Liver (tissue), 9 donors: ENCODE results near the gene MAGI1. TPM values are rescaled to one million over a fixed set of nuclear protein-coding genes. Genes with fewer than 3 reads are reported as not detected.

Experiments
- DNase-seq: peaks from one replicate; pipeline ENCODE4 v3.0.0-alpha.2; 2017; ENCODE audit warnings: low spot score
- H3K27ac ChIP-seq, 2 donors: one replicate each; pipeline ENCODE4 v1.7.0; 2013; ENCODE audit warnings: inconsistent platforms in 2 of 2, low read length in 2 of 2, control low read depth in 1 of 2, low read depth in 1 of 2, mild to moderate bottlenecking in 1 of 2
- H3K27me3 ChIP-seq, 4 donors: one replicate each; pipeline versions ENCODE4 v1.6.1 to v1.7.0; 2013; ENCODE audit warnings: low read length in 3 of 4, inconsistent platforms in 1 of 4, mild to moderate bottlenecking in 1 of 4, moderate library complexity in 1 of 4; ENCODE audit not compliant: control insufficient read depth in 4 of 4, insufficient read depth in 4 of 4
- H3K36me3 ChIP-seq, 4 donors: one replicate each; pipeline versions ENCODE4 v1.6.1 to v1.7.0; 2013; ENCODE audit warnings: low read length in 3 of 4, mild to moderate bottlenecking in 3 of 4, low read depth in 1 of 4, moderate library complexity in 1 of 4; ENCODE audit not compliant: control insufficient read depth in 4 of 4, insufficient read depth in 3 of 4
- H3K4me1 ChIP-seq, 4 donors: one replicate each; pipeline versions ENCODE4 v1.6.1 to v1.7.0; 2013; ENCODE audit warnings: low read length in 3 of 4, mild to moderate bottlenecking in 3 of 4, moderate library complexity in 1 of 4; ENCODE audit not compliant: control insufficient read depth in 4 of 4, insufficient read depth in 4 of 4
- H3K4me3 ChIP-seq, 3 donors: one replicate each; pipeline versions ENCODE4 v1.6.1 to v1.7.0; 2013; ENCODE audit warnings: low read length in 3 of 3, control low read depth in 1 of 3, low read depth in 1 of 3, mild to moderate bottlenecking in 1 of 3
- H3K9ac ChIP-seq, 2 donors: one replicate each; pipeline ENCODE4 v1.7.0; 2013; ENCODE audit warnings: low read length in 2 of 2, mild to moderate bottlenecking in 2 of 2, moderate library complexity in 2 of 2, control low read depth in 1 of 2, low read depth in 1 of 2
- H3K9me3 ChIP-seq, 4 donors: one replicate each; pipeline versions ENCODE4 v1.6.1 to v1.7.0; 2013; ENCODE audit warnings: low read length in 3 of 4; ENCODE audit not compliant: control insufficient read depth in 4 of 4
- ATF3 ChIP-seq: IDR thresholded peaks from 2 replicates; pipeline ENCODE4 v1.6.1; 2016; ENCODE audit warnings: antibody characterized with exemption
- CTCF ChIP-seq: fragments of 150-350 bp; IDR thresholded peaks from 2 replicates; pipeline ENCODE4 v1.5.1; 2017; ENCODE audit warnings: improper control_type of control experiment, low read depth, low read length; ENCODE audit not compliant: missing input control
- EGR1 ChIP-seq, 2 donors: IDR thresholded peaks; 2 replicates each; pipeline ENCODE4 v1.6.1; 2016 to 2018; ENCODE audit warnings: antibody characterized with exemption in 2 of 2, low read depth in 2 of 2
- FOXA1 ChIP-seq: IDR thresholded peaks from 2 replicates; pipeline ENCODE4 v1.6.1; 2016; ENCODE audit warnings: antibody characterized with exemption
- FOXA2 ChIP-seq: IDR thresholded peaks from 2 replicates; pipeline ENCODE4 v1.6.1; 2016; ENCODE audit warnings: antibody characterized with exemption
- GABPA ChIP-seq, 2 donors: IDR thresholded peaks in 1 of 2; conservative IDR thresholded peaks in 1 of 2; 2 replicates each; pipeline ENCODE4 v1.6.1; 2016; ENCODE audit warnings: antibody characterized with exemption in 2 of 2, mild to moderate bottlenecking in 1 of 2, moderate library complexity in 1 of 2
- HNF4A ChIP-seq, 2 donors: conservative IDR thresholded peaks; 2 replicates each; pipeline ENCODE4 v1.6.1; 2016; ENCODE audit warnings: antibody characterized with exemption in 2 of 2, mild to moderate bottlenecking in 2 of 2
- HNF4G ChIP-seq: IDR thresholded peaks from 2 replicates; pipeline ENCODE4 v1.6.1; 2016; ENCODE audit warnings: antibody characterized with exemption
- RAD21 ChIP-seq, 2 donors: IDR thresholded peaks; 2 replicates each; pipeline ENCODE4 v1.6.1; 2016; ENCODE audit warnings: antibody characterized with exemption in 2 of 2, mild to moderate bottlenecking in 2 of 2
- RXRA ChIP-seq, 2 donors: IDR thresholded peaks; 2 replicates each; pipeline ENCODE4 v1.6.1; 2017 to 2018; ENCODE audit warnings: antibody characterized with exemption in 2 of 2, mild to moderate bottlenecking in 1 of 2
- TAF1 ChIP-seq: conservative IDR thresholded peaks from 2 replicates; pipeline ENCODE4 v1.6.1; 2016; ENCODE audit warnings: antibody characterized with exemption, mild to moderate bottlenecking
- YY1 ChIP-seq: IDR thresholded peaks from 2 replicates; pipeline ENCODE4 v1.6.1; 2016; ENCODE audit warnings: antibody characterized with exemption, mild to moderate bottlenecking
- ZBTB33 ChIP-seq: IDR thresholded peaks from 2 replicates; pipeline ENCODE4 v1.6.1; 2016; ENCODE audit warnings: antibody characterized with exemption
- WGBS: extraction: QIAGEN DNeasy Blood & Tissue Kit; methylation state at CpG from one replicate; pipeline ENCODE4 v1.1.7; 2013; 5-methylcytosine and 5-hydroxymethylcytosine counted together
- polyA plus RNA-seq, 2 donors: library from polyadenylated mRNA; stranded (reverse) in 1 of 2; unstranded in 1 of 2; fragments of 200-250 nt in 1 of 2; fragments of >200 nt in 1 of 2; fragmentation: Nextera tagmentation in 1 of 2; extraction: Ambion mirVana in 1 of 2; gene quantifications; one replicate each; pipeline versions ENCODE4 v1.2.1 to v1.2.3, GENCODE V29; 2013 to 2015
- total RNA-seq, 2 donors: library from RNA; depleted of rRNA; stranded (reverse); fragments of >200 nt; gene quantifications; one replicate each; pipeline ENCODE4 v1.2.3, GENCODE V29; 2014
- TF ChIP-seq, protein P1 (sequence below): IDR thresholded peaks from 2 replicates; pipeline ENCODE4 v1.6.1; 2016; ENCODE audit warnings: antibody characterized with exemption, mild to moderate bottlenecking
- donor health status: healthy.
- donor health status: healthy.
- donor health status: healthy.
- donor health status: healthy.
- donor health status: healthy.

The MAGI1 gene
- total and polyA plus RNA-seq, 4 donors: 9.6 to 68.8 (median 14.0) TPM

DNA sequence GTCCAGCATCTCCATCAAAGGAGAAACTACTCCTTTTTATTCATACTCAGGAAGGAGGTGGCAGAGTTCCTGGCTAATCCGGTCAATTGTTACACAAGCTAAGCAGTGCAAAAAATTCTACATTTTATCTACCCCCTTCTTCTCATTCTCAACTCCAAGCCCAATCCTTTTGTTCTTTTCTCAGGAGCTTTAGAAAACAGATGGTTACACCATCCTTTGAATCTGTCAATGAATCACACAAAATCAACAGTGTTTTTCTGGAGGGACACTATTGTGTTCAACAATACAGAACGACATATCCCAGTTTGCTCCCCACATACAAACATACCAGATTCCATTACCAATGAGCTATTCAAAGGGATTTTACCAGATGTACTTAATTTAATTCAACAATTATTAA is 362.1 kb downstream of the MAGI1 start (continued):
- TF ChIP-seq EGR1 (IDR thresholded peaks at IDR 0.05; ENCODE audit: low read depth in 2 of 2): no peak

- Histone ChIP-seq H3K27me3 (no peaks in the 10 kb centered on the region), H3K36me3 (no peaks in the 10 kb centered on the region), H3K4me1 (peaks cover 0 to 8% (median under 1%) of the 10 kb centered on the region in 4 donors), H3K9me3 (no peaks in the 10 kb centered on the region), H3K9ac (no peak overlapping the region), H3K27ac (no peak overlapping the region), H3K4me3 (no peak overlapping the region)
- WGBS: 93% methylated on average over 3 of the region's 3 CpGs
- no peak for TF ChIP-seq FOXA2
- no peak for TF ChIP-seq TAF1
- no peak for TF ChIP-seq ATF3
- TF ChIP-seq CTCF: no peak
- no peak for TF ChIP-seq RAD21 (IDR thresholded peaks at IDR 0.05)
- TF ChIP-seq GABPA (IDR thresholded peaks at IDR 0.05 in 1 of 2, conservative IDR thresholded peaks at IDR 0.05 in 1 of 2): no peak
- TF ChIP-seq HNF4G: no peak
- no peak for TF ChIP-seq HNF4A (conservative IDR thresholded peaks at IDR 0.05)
- no peak for TF ChIP-seq RXRA (IDR thresholded peaks at IDR 0.05)
- no peak for TF ChIP-seq EGR1 (IDR thresholded peaks at IDR 0.05; ENCODE audit: low read depth in 2 of 2)
- TF ChIP-seq, protein P1, sequence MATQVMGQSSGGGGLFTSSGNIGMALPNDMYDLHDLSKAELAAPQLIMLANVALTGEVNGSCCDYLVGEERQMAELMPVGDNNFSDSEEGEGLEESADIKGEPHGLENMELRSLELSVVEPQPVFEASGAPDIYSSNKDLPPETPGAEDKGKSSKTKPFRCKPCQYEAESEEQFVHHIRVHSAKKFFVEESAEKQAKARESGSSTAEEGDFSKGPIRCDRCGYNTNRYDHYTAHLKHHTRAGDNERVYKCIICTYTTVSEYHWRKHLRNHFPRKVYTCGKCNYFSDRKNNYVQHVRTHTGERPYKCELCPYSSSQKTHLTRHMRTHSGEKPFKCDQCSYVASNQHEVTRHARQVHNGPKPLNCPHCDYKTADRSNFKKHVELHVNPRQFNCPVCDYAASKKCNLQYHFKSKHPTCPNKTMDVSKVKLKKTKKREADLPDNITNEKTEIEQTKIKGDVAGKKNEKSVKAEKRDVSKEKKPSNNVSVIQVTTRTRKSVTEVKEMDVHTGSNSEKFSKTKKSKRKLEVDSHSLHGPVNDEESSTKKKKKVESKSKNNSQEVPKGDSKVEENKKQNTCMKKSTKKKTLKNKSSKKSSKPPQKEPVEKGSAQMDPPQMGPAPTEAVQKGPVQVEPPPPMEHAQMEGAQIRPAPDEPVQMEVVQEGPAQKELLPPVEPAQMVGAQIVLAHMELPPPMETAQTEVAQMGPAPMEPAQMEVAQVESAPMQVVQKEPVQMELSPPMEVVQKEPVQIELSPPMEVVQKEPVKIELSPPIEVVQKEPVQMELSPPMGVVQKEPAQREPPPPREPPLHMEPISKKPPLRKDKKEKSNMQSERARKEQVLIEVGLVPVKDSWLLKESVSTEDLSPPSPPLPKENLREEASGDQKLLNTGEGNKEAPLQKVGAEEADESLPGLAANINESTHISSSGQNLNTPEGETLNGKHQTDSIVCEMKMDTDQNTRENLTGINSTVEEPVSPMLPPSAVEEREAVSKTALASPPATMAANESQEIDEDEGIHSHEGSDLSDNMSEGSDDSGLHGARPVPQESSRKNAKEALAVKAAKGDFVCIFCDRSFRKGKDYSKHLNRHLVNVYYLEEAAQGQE: no peak
- no peak for TF ChIP-seq YY1
- no peak for DNase-seq
These were observed 363.7 kb downstream of the MAGI1 start for GRCh38 chr3:65675011-65675410.

DNA sequence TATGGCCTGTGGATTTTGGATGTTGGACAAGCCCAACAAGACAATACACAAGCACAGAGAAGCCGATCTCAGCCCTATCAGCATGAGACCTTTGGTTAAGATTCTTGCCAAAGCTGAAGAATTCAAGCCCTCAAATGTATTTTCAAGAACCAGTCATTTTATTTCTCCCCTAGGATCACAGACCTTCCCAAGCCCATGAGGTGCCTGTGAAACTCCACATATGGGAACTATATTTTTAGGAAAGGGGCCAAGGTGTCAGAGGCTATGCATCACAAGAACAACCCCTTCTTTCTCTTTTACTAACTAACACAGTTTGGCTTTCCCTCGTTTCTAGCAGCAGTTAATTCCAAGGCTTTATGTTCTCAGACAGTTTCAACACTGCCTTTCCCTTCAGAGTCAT is 364.5 kb downstream of the MAGI1 start:
- Histone ChIP-seq H3K4me1 (peaks cover 2 to 16% (median 5%) of the 10 kb centered on the region in 4 donors), H3K27me3 (no peaks in the 10 kb centered on the region), H3K9ac (no peak overlapping the region), H3K9me3 (no peaks in the 10 kb centered on the region), H3K4me3 (no peak overlapping the region), H3K27ac (no peak overlapping the region), H3K36me3 (no peaks in the 10 kb centered on the region)
- WGBS: 79% methylated on average over 2 of the region's 2 CpGs
- no peak for TF ChIP-seq FOXA1
- TF ChIP-seq RAD21 (IDR thresholded peaks at IDR 0.05): no peak
- no peak for TF ChIP-seq HNF4A (conservative IDR thresholded peaks at IDR 0.05)
- TF ChIP-seq FOXA2: no peak
- no peak for TF ChIP-seq HNF4G
- TF ChIP-seq ZBTB33: no peak
- TF ChIP-seq RXRA (IDR thresholded peaks at IDR 0.05): no peak
- DNase-seq: no peak
